Measurements from ENCODE around the gene HACD4.
"Not testable (repeated sequence)": the region's sequence is repeated elsewhere in the genome, so short reads cannot be mapped to it uniquely, and the experiment has no call there.

The HACD4 gene

DNA sequence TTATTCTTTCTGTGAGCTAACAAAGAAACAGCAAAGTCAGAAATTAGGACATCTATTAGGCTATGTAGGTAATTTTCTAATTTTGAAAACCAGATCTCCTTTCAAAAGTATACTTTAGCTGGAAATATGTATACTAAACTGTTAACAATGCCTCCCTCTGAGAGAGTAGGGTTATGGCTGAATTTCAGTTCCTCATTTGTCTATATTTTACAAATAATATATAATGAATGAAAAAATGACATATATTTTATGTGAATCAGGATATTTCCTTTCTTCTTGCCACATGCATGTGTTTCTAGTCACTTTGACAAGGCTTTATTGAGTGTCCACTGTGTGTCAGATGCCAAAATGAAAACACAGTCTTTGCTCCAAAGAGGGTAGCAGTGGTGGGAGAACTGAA is 15.4 kb downstream of the HACD4 start:
- DNase-seq, result no peak

DNA sequence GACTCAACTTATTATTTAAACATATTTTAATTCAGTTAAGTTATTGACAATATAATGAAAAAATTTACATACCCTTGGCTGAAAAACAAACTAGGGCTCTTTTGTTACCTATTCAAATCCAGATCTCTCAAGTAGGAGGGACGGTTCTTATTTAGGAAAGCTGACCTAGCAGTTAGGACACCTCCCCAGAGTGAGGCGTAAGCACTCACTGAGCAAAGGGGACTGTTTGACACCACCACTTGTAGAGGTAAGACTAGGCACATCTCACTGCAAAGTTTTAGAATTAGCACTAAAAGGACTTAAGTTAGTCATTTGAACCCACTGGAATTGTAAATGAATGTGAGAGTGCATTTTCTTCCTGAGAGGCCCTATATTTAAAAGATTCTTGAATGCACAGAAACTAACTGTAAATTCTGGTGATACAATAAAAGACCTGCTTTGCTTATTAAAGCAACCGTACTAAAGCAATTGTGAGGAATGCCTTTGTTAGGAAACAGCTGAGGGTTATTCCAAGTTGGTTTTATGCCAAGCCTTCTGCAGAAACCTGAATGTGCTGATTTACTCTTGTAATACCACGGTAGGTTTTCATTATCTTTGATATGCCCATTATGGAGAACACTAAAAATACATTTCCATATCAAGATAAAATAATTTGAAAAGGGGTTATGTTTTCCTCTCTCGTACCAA is 16.2 kb downstream of the HACD4 start:
- no peak for DNase-seq

DNA sequence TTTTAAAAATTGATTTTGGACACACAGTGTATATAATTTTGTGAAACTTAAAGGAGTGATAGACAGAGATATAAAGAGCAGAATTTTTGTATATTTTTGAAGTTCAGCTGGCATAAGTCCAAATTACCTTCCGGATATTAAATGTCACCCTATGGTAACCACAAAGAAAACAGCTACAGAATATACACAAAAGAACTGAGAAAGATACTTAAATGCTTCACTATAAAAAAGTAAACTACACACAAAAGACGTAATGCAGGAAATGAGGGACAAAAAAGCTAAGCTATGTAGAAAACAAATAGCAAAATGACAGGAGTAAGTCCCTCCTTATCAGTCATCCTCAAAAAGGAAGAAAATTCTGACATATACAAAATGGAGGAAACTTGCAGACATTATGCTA is 29.4 kb downstream of the HACD4 start:
- DNase-seq, result no peak

DNA sequence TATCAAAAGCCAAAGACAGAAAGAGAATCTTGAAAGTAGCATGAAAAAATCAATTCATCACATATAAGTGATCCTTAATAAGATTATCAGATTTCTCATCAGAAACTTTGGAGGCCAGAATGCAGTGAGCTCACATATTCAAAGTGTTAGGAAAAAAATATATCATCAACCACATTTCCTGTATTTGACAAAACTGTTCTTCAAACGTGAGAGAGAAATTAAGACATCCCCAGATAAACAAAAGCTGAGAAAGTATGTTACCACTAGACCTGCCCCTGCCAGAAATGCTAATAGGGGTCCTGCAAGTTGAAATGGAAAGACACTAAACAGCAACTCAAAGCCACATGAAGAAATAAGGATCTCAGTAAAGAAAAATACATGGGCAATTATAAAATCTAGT is 29.9 kb downstream of the HACD4 start:
- DNase-seq, result peak; percentile 7

DNA sequence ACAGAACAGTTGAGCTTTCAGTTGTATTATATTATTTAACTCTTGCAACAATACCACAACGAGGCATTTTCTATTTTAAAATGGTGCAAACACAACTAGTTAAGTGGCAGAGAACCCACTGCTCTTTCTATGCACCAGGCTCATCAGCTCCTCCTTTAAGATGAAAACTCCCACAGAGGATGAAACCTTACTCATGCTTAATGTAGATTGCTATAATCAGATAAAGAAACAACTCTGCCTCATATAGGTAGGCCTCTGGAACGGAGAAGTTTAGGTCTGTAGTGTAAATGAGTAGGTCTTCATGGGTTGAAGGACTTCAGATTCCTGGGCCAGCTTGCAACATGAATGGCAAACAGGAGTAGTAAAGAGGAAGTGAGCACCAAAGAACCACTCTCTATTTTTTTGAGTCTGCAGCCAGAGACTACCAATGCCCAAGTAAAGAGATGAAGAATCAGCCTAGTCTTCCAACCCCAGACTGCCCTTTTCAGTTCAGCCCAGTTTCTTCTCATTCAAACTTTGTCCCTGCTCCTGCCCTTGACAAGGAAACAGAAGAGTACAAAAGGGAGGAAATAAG is 33.9 kb downstream of the HACD4 start:
- peak; percentile 3 for DNase-seq

DNA sequence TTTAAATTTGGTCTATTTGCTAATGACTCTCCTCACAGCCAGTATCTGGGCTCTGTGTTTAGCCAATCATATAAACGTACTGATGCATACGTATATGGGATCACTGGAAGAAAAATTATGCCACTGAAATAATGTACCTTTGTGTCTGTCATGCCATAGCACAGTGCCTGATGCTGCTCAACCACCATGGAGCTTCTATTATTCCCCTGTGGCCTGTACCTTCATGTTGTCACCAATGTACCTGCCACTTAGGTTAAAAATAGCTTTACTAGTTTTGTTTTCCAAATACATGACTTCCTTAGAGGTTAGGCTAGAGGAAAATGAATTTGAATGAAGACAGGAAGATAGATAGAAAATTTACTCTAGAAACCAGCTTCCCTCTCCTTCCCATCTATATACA is 34.6 kb downstream of the HACD4 start:
- DNase-seq, result no peak

DNA sequence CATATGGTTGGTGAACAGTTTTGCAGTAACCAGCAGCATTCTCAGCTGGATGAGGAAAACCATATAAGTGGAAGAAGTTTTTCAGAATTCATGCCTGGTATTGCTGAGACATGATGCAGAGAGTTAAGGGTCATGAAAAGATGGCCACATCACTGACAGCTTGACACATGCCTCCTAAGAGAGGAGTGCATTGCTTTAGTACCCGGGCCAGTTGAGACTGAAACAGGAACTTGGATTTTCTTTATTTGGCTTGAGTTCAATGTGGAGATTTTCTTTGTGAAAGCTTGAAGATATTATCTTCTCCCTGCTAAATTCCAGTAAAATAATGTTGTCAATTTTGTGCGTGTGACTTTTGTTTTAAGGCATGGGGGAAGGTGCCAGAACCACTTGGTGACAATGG is 35.8 kb downstream of the HACD4 start:
- DNase-seq, result no peak

DNA sequence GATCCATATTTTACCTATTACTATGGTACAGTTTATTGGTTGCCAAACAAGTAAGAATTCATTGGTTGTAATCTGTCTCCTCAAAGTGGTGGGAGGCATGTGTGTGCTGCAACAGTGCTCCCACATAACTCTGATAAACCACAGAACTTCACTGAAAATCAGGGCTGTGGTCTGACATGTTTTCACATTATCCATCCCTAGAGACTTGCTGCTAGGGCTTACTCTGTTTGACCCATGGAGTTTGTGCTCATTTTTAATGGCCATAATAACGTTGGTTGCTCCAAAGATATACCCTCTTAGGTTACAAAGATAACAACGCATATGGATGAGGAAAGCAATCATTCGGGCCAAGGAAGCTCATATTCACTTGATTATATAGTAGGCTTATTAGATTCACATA is 37.0 kb downstream of the HACD4 start:
- no peak for DNase-seq

DNA sequence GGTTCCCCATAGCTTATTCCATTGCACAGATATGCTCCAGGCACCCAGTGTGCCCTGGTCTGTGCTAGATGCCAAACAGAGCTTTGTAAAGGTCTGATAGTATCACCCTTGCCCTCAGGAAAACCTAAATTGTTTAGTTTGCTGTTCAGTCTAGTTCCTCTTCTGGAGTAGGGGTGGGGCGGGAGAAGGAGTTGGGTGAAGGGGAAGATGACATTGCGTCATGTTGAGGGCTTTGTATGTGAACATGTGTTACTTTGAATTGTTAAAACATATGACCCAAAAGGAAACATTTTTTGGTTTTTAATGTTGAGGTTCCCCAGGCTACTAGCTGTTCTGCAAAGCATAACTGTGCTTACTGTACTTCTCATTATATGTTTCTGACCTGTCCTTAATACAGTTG is 40.6 kb downstream of the HACD4 start:
- no peak for DNase-seq

DNA sequence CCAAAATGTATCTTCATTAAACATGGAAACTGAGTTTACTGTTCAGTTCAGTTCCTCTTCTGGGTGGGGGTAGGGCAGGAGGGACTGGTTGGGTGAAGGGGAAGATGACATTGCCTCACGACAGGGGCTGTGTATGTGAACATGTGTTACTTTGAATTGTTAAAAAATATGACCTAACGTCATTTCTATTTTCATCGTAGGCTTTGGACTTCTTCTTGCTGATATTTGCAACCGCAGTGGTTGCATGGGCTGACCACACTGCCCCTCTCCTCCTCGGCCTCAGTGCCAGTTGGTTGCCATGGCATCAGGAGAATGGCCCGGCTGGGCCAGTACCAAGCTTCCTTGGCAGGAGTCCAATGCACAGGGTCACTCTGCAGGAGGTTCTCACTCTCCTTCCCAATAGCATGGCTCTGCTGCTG is 41.5 kb downstream of the HACD4 start:
- DNase-seq, result no peak

DNA sequence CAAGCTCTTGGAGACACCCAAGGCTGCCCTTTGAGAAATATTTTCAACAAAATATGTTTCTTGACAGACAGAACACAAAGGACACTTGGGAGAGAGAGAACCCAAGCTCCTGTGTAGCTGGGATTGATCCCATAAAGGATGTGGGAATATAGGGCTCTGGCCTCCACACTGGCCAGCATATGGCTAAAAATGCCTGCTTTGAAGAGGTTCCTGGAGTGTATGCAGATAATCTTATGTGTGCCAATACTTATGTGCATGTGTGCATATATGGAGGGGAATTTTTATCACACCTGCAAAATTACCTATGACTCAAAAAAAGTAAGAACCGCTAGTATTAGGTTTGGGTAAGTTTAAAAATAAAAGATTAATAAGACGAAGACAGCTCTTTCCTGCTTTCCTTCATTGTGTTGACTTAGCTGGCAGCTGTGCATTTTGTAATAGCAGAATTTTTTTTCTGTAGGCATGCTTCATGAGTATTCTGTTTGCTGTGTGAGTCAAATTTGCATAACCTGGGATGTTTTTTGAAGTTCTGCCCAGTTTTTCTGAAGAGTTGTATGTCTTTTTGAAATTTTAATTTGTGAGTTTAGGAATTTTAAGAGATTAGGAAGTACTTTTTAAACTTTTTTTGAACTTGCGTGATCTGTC is 42.6 kb downstream of the HACD4 start:
- no peak for DNase-seq

DNA sequence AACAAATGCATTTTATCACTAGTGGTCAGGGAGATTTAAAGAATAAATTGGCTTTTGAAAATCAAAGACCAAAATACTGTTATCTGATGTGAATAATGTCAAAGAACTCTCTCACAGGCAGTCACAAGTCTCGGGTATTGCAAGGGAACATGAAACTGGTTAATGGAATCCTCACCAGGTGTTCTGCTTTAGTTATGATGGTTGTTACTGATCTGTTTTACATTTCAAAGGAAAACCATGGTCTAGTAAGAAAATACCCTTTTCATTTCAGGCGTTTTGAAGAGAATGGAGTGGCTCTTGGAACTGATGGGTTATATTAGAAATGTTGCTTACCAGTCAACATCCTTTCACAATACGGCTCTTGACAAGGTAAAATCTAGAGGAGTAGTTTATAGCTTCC is 43.4 kb downstream of the HACD4 start:
- DNase-seq, result no peak

DNA sequence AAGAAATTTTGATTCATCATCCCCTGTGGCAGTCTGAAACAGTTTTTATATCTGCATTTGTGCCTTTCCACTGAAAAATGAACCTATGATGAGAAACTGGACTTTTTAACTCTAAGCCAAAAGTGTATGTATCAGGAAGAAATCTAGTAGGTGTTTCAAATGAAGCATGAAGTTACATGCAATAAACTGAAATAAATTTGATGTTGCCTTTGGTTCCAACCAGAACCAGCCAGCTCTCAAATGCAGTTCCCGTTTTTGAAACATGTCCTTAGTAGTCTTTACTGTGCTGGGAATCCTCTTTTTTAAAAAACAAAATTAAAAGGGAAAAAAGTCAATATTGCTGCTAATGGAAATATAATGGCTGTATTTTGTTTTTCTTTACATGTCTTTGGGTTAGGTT is 43.9 kb downstream of the HACD4 start:
- no peak for DNase-seq

DNA sequence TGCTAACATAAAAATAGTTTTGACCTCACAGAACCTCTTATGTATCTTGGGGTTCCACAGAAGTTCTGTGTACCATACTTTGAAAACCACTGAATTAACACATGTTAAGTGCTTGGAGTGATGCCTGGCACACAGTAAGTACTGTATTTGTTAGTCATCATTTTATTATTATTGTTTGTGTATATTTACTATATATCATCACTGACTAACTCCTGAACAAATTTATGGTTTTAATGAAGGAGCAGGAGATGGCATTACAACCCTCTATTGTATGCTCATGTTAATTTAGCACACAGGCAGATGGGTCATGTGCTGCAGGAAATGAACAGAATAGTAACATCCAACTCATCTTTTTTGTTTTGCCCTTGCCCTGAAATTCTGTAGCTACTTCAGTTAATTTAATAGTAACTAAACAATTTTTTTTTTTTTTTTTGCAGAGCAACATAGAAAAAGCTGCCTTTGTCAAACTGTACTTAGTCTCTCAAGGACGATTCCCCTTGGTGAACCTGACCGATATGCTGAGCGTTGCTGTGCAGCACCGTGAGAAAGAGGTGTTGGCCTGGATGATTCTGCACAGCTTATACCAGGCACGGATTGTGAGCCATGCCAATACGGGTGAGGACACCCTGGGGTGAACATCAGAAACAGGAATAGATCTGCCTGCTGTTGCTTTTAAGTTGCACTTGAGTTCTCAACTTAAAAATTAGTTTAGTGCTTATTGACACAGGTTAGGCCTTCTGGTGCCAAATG is 45.4 kb downstream of the HACD4 start:
- DNase-seq, result no peak

DNA sequence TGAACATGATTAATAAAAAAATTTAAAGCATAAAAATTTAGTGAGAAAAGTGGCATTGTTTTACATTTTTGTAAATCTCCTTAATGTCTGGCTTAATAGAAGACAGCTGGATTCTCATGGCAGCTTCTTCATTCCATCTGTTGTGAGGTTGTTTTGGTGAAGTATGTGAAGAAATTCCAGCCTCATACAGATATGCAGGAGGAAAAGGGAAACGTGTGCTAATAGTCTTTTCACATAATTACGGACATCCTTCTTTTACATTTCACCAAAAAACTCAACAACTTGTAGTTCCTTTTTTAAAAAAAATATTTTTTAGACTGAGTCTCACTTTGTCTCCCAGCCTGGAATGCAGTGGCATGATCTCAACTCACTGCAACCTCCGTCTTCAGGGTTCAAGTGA is 46.9 kb downstream of the HACD4 start:
- DNase-seq, result no peak

DNA sequence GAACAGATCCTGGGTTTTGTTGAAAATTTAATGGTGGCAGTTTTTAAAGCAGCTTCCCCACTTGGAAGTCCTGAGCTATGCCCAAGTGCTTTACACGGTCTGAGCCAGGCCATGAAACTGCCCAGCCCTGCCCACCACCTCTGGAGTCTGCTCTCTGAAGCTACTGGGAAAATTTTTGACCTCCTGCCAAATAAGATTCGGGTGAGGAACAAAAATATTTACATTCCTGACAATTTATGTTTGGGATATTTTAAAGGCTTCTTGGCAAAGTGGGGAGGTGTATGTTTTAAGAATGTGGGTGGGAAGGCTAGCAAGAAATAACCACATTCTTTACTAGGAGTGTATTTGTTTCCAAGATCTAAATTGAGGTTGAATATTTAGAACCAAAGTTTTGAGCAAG is 50.0 kb downstream of the HACD4 start:
- DNase-seq, result no peak

DNA sequence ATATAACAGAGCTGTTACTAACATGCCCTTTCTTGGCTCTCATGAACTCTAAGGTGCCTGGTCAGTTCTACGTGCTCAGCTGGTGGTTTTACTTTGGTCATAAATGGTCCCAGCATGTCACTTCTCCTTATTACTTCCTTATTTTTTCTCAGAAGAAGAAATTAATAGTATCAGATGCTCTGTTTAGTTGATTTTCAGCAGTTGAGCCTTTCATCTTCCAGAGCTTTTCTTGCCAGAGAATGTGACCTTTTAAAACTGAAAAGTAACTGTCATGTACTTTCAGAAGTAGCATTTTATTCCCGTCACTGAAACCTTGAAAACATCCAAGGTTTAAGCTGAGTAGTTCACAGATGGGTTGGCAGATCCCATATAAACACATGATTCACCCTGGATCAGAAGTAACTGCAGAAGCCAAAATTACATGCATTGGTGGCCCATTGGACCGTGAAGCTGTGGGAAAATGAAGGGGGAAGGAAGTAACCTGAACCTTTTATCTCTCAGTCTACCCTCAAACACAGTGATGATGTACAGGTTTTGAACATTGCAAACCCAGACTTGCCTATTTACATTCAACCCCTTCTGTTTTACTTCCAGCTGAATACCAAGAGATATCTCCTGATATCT is 50.5 kb downstream of the HACD4 start:
- no peak for DNase-seq

DNA sequence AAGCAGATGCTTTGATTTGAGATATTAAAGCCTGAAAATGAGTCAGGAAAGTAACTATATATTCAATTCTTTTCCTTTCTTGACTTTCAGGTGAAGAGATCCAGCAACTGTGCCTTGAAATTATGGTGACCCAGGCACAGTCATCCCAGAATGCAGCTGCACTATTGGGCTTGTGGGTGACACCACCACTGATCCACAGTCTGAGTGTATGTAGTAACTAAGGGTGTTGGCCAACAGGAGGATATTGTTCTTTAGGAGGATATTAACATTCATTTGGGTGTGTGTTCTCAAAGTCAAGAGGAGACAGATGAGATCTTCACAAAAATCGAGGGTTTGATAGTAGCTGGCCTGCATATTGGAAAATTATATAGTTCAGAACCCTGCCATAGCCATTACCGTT is 53.2 kb downstream of the HACD4 start:
- DNase-seq, result no peak

DNA sequence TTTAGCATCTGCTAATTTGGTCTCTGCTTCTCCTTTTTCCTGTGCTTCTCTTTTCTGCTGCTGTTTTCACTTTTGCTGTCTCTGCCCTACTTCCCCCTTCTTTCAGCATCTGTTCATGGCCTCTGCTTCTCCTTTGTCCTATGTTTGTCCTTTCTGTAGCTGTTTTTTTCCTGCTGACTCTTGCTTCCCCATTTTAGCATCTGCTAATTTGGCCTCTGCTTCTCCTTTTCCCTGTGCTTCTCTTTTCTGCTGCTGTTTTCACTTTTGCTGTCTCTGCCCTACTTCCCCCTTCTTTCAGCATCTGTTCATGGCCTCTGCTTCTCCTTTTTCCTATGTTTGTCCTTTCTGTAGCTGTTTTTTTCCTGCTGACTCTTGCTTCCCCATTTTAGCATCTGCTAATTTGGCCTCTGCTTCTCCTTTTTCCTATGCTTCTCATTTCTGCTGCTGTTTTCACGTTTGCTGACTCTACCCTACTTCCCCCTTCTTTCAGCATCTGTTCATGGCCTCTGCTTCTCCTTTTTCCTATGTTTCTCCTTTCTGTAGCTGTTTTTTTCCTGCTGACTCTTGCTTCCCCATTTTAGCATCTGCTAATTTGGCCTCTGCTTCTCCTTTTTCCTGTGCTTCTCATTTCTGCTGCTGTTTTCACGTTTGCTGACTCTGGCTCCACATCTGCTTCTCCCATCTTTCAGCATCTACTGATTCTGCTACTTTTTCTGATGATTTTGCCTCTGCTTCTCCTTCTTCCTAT is 57.1 kb downstream of the HACD4 start:
- DNase-seq, result not testable (repeated sequence)

DNA sequence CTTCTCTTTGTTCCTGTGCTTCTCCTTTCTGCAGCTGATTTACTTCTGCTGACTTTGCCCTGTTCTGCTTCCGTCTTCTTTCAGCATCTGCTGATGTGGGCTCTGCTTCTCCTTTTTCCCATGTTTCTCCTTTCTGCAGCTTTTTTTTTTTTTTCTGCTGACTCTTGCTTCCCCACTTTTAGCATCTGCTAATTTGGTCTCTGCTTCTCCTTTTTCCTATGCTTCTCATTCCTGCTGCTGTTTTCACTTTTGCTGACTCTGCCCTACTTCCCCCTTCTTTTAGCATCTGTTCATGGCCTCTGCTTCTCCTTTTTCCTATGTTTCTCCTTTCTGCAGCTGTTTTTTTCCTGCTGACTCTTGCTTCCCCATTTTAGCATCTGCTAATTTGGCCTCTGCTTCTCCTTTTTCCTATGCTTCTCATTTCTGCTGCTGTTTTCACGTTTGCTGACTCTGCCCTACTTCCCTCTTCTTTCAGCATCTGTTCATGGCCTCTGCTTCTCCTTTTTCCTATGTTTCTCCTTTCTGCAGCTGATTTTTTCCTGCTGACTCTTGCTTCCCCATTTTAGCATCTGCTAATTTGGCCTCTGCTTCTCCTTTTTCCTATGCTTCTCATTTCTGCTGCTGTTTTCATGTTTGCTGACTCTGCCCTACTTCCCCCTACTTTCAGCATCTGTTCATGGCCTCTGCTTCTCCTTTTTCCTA is 58.0 kb downstream of the HACD4 start:
- DNase-seq, result not testable (repeated sequence)

DNA sequence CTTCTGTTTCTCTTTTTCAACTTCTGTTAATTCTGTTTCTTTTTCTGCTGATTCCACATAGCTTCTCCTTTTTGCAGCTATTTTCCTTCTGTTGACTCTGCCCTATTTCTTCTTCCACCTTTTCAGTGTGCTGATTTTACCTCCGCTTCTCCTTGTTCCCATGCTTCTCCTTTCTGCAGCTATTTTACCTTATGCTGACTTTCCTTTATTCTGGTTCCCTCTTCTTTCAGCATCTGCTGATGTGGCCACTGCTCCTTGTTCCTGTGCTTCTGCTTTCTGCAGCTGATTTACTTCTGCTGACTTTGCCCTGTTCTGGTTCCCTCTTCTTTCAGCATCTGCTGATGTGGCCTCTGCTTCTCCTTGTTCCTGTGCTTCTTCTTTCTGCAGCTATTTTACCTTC is 58.8 kb downstream of the HACD4 start:
- no peak for DNase-seq
